ENCODE results near the gene AGAP5. TPM values are rescaled to one million over a fixed set of nuclear protein-coding genes. Genes with fewer than 3 reads are reported as not detected.

AGAP5 gene
- total and polyA plus RNA-seq, 2 of the 8 experiments (the other 6 are each of a cell fraction or from before 2014, with no cell fraction given) = 5.4 to 6.0 TPM

DNA sequence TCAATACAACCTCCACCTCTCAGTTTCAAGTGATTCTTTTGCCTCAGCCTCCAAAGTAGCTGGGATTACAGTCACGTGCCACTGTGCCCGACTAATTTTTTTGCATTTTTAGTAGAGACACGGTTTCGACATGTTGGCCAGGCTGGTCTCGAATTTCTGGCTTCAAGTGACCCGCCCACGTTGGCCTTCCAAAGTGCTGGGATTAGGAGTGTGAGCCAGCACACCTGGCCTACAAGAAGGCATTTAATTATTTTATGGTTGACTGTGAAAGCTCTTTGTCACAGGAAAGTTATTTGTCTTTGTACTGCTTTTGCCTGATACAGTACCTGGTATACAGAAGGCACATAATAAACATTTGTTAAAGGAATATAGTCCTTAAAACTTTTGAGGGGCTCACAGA, 69.5 kb downstream of the AGAP5 start:
- H3K9ac ChIP-seq (replicated peaks in 1 of 4; ENCODE audit: extremely low read depth in 1 of 4, low read depth in 3 of 4, low read length in 3 of 4) = peak overlapping the region in 1 of 4 experiments; percentile 46; a peak in 1 of 7 replicates
- FAIRE-seq = no peak
- CTCF ChIA-PET (ENCODE audit: partially characterized antibody) = interaction anchor here (0.8 to 6.8 kb wide), 5 partner anchors 8 to 99 kb away, joined by 3 to 29 read pairs (median 8); partner anchors contain the start of gene MYOZ1
- TF ChIP-seq SP1 (IDR thresholded peaks at IDR 0.05; ENCODE audit: low read depth, low read length) (no peak), RNF2 (IDR thresholded peaks at IDR 0.05; ENCODE audit: borderline replicate concordance, low read depth, low read length, missing control alignments, poor library complexity, severe bottlenecking) (no peak), CTBP2 (IDR thresholded peaks at IDR 0.05; ENCODE audit: borderline replicate concordance, insufficient read depth, insufficient read length, low read length) (no peak), RBBP5 (IDR thresholded peaks at IDR 0.05; ENCODE audit: borderline replicate concordance, low read depth, low read length) (no peak), RAD21 (IDR thresholded peaks at IDR 0.05 in 1 of 2, conservative IDR thresholded peaks at IDR 0.05 in 1 of 2; ENCODE audit: low read depth in 2 of 2, low read length in 2 of 2) (no peak), SUZ12 (IDR thresholded peaks at IDR 0.05; ENCODE audit: low read length) (no peak), SP2 (IDR thresholded peaks at IDR 0.05; ENCODE audit: low read length) (no peak), SRF (IDR thresholded peaks at IDR 0.05; ENCODE audit: low read depth, low read length) (no peak), NANOG (IDR thresholded peaks at IDR 0.05; ENCODE audit: insufficient read depth, low read depth, low read length, poor library complexity, severe bottlenecking) (no peak)
- TF ChIP-seq, protein P1, sequence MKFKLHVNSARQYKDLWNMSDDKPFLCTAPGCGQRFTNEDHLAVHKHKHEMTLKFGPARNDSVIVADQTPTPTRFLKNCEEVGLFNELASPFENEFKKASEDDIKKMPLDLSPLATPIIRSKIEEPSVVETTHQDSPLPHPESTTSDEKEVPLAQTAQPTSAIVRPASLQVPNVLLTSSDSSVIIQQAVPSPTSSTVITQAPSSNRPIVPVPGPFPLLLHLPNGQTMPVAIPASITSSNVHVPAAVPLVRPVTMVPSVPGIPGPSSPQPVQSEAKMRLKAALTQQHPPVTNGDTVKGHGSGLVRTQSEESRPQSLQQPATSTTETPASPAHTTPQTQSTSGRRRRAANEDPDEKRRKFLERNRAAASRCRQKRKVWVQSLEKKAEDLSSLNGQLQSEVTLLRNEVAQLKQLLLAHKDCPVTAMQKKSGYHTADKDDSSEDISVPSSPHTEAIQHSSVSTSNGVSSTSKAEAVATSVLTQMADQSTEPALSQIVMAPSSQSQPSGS (IDR thresholded peaks at IDR 0.05; ENCODE audit: low read length) = no peak

More for the DNA sequence above, 69.5 kb downstream of the AGAP5 start:
- Histone ChIP-seq H3K4me3 (ENCODE audit: extremely low read depth in 1 of 4, insufficient read depth in 2 of 4, low read depth in 3 of 4, low read length in 4 of 4) (no peak overlapping the region), H3K23me2 (ENCODE audit: low read depth, low read length) (peaks cover 5% of the 10 kb centered on the region; the same call in 1 of the 2 replicates), H3K14ac (ENCODE audit: insufficient read length) (no peak overlapping the region), H2BK12ac (ENCODE audit: low read depth, low read length) (no peak overlapping the region), H2BK5ac (ENCODE audit: low read depth, low read length) (no peak overlapping the region), H2BK120ac (replicated peaks; ENCODE audit: low read depth, low read length) (no peak overlapping the region), H3K4ac (replicated peaks; ENCODE audit: insufficient read length, low read depth, low read length) (no peak overlapping the region), H2BK15ac (ENCODE audit: low read length) (no peak overlapping the region), H2AK5ac (ENCODE audit: low read depth, low read length) (no peak overlapping the region), H3K18ac (ENCODE audit: extremely low read depth, low read length) (no peak overlapping the region), H3K36me3 (ENCODE audit: control insufficient read depth in 2 of 4, insufficient read depth in 4 of 4, low read length in 3 of 4) (no peaks in the 10 kb centered on the region), H2BK20ac (ENCODE audit: low read length) (no peak overlapping the region), H3K27ac (ENCODE audit: low read depth, low read length) (no peak overlapping the region), H3K4me1 (replicated peaks in 1 of 4; ENCODE audit: control insufficient read depth in 3 of 4, insufficient read depth in 4 of 4, low read length in 3 of 4) (peaks cover 0 to 2% (median 0%) of the 10 kb centered on the region in 4 experiments; a peak in 3 of 7 replicates), H3K23ac (ENCODE audit: insufficient read length) (no peak overlapping the region), H3K4me2 (ENCODE audit: insufficient read depth in 1 of 2, low read depth in 2 of 2, low read length in 2 of 2) (no peak overlapping the region), H4K91ac (replicated peaks; ENCODE audit: insufficient read length, low read length) (no peak overlapping the region), H4K20me1 (replicated peaks in 1 of 2; ENCODE audit: control insufficient read depth in 1 of 2, insufficient read depth in 2 of 2, low read length in 2 of 2) (no peaks in the 10 kb centered on the region), H4K8ac (ENCODE audit: extremely low read depth, insufficient read depth, low read length) (no peak overlapping the region), H3K79me1 (ENCODE audit: low read depth, low read length) (peaks cover 5% of the 10 kb centered on the region; the same call in 1 of the 2 replicates), H2AFZ (ENCODE audit: low read length) (no peak overlapping the region), H4K5ac (ENCODE audit: insufficient read length, low read depth, low read length) (no peak overlapping the region), H3K79me2 (ENCODE audit: control insufficient read depth in 1 of 2, insufficient read depth in 2 of 2, low read length in 2 of 2) (peaks cover 0 to 19% of the 10 kb centered on the region in 2 experiments; a peak in 3 of 4 replicates), H3K27me3 (replicated peaks in 1 of 4; ENCODE audit: control insufficient read depth in 3 of 4, extremely low read depth in 1 of 4, insufficient read depth in 3 of 4, low read length in 3 of 4) (no peaks in the 10 kb centered on the region), H3K56ac (replicated peaks; ENCODE audit: insufficient read length, low read depth, low read length) (no peak overlapping the region), H3K9me3 (ENCODE audit: insufficient read depth in 2 of 2, low read depth in 1 of 2, low read length in 1 of 2) (no peaks in the 10 kb centered on the region)
- no peak for DNase-seq (ENCODE audit: low read depth in 1 of 2, low spot score in 2 of 2)
- 84% methylated on average over 7 of the region's 7 CpGs; no CpG with 5 or more reads in 1 of the 2 experiments for WGBS, 2 experiments (ENCODE audit: extremely low coverage in 1 of 2, insufficient coverage in 1 of 2, insufficient read length in 1 of 2, insufficient replicate concordance in 2 of 2, low coverage in 1 of 2, low lambda C conversion rate in 2 of 2, missing lambda C conversion rate in 1 of 2)
- POLR2A ChIA-PET (ENCODE audit: partially characterized antibody) = interaction anchor here (0.6 to 2.0 kb wide), 5 partner anchors 11 to 115 kb away, joined by 3 to 8 read pairs (median 3); partner anchors contain the start of gene MYOZ1
